GM12878 (cell line): Measurements from ENCODE around the gene IMPG2. TPM values are rescaled to one million over a fixed set of nuclear protein-coding genes. Genes with fewer than 3 reads are reported as not detected.

Experiments used
- ATAC-seq: fragments of 200-7000 bp; cut with Tn5 transposase; 3 replicates; pipeline ENCODE4 v1.9.1; 2020; ENCODE audit warnings: mild to moderate bottlenecking, moderate library complexity
- BruUV-seq: library from RNA; stranded (reverse); fragments of 400-500 nt; replicated peaks from 2 replicates; lab custom pipeline; 2021; lab: Mats Ljungman, UMichigan
- CTCF ChIA-PET: fragments of 300-600 bp; sonication (Branson Sonifier 250); formaldehyde crosslinking; extraction: SDS; loops from one replicate; lab custom pipeline; 2021; ENCODE audit warnings: inconsistent platforms; lab: Yijun Ruan, JAX
- POLR2A ChIA-PET: fragments of 350-600 bp; formaldehyde crosslinking; extraction: SDS; loops from one replicate; lab custom pipeline; 2021; ENCODE audit warnings: inconsistent platforms; lab: Charles Lee
- RAD21 ChIA-PET: fragments of 300-600 bp; sonication (Branson Sonifier 250); formaldehyde crosslinking; loops from one replicate; lab custom pipeline; 2023; ENCODE audit warnings: antibody characterized with exemption; ENCODE audit not compliant: unreplicated experiment; lab: Charles Lee
- SMC1A ChIA-PET: fragments of 300-600 bp; sonication (Branson Sonifier 250); formaldehyde crosslinking; loops from one replicate; lab custom pipeline; 2023; ENCODE audit not compliant: unreplicated experiment, uncharacterized antibody; lab: Charles Lee
- DNase-seq: peaks from one replicate; pipeline ENCODE4 v3.0.0-alpha.2; 2011; ENCODE audit warnings: low read depth, low spot score
- FAIRE-seq: peaks from 3 replicates; lab custom pipeline; 2011; peaks lifted over from hg19 to GRCh38; lab: Jason Lieb, UNC
- H2AFZ ChIP-seq: 2 replicates; pipeline ENCODE4 v1.6.0; 2011; ENCODE audit warnings: low read depth, low read length, control low read depth; ENCODE audit not compliant: control insufficient read depth
- H3K27ac ChIP-seq: 2 replicates; pipeline ENCODE4 v1.5.1; 2011; ENCODE audit warnings: control low read depth; ENCODE audit not compliant: control insufficient read depth, insufficient read depth
- H3K27me3 ChIP-seq, 2 experiments: replicated peaks in 1 of 2; 2 replicates each; pipeline versions ENCODE4 v1.6.0 to v1.6.1; 2011; ENCODE audit warnings: low read length in 1 of 2; ENCODE audit not compliant: control insufficient read depth in 2 of 2, insufficient read depth in 2 of 2
- H3K36me3 ChIP-seq, 2 experiments: 2 replicates each; pipeline ENCODE4 v1.5.1; 2011; ENCODE audit warnings: low read length in 1 of 2; ENCODE audit not compliant: control insufficient read depth in 2 of 2, insufficient read depth in 2 of 2
- H3K4me1 ChIP-seq: 2 replicates; pipeline ENCODE4 v1.6.1; 2011; ENCODE audit warnings: mild to moderate bottlenecking, low read length, moderate library complexity, mixed read lengths; ENCODE audit not compliant: control insufficient read depth, insufficient read depth
- H3K4me2 ChIP-seq: 2 replicates; pipeline ENCODE4 v1.6.0; 2011; ENCODE audit warnings: control low read depth; ENCODE audit not compliant: control insufficient read depth, insufficient read depth
- H3K4me3 ChIP-seq: fragments of 200-600 bp; sonication (generic); 2 replicates; pipeline ENCODE4 v1.5.1; 2016
- H3K79me2 ChIP-seq: 2 replicates; pipeline ENCODE4 v1.6.0; 2011; ENCODE audit warnings: low read length; ENCODE audit not compliant: control insufficient read depth, insufficient read depth
- H3K9ac ChIP-seq: 2 replicates; pipeline ENCODE4 v1.8.0; 2011; ENCODE audit warnings: low read length, control low read depth, mixed read lengths; ENCODE audit not compliant: control insufficient read depth, insufficient read depth
- H3K9me3 ChIP-seq: replicated peaks from 3 replicates; pipeline ENCODE4 v1.5.1; 2011; ENCODE audit warnings: mild to moderate bottlenecking, low read length; ENCODE audit not compliant: control insufficient read depth, insufficient read depth
- H4K20me1 ChIP-seq: 2 replicates; pipeline ENCODE4 v1.6.0; 2011; ENCODE audit not compliant: control insufficient read depth, insufficient read depth
- ASH2L ChIP-seq: fragments of 300-600, 200-600 bp; sonication (generic); IDR thresholded peaks from 2 replicates; pipeline ENCODE4 v1.6.1; 2017; ENCODE audit warnings: low read depth, mild to moderate bottlenecking, borderline replicate concordance
- CREM ChIP-seq: IDR thresholded peaks from 2 replicates; pipeline ENCODE4 v1.6.1; 2014; ENCODE audit warnings: antibody characterized with exemption, low read depth
- HDAC6 ChIP-seq: fragments of 200-600 bp; sonication (generic); IDR thresholded peaks from one replicate; pipeline ENCODE4 v1.8.0; 2017; ENCODE audit warnings: antibody characterized with exemption; ENCODE audit not compliant: unreplicated experiment
- KAT2A ChIP-seq: conservative IDR thresholded peaks from 2 replicates; pipeline ENCODE4 v1.6.1; 2011; ENCODE audit warnings: low read depth, low read length; ENCODE audit not compliant: control insufficient read depth
- NKRF ChIP-seq: fragments of 450-650 bp; conservative IDR thresholded peaks from 2 replicates; pipeline ENCODE4 v1.6.1; 2017; ENCODE audit warnings: mild to moderate bottlenecking, moderate library complexity
- PML ChIP-seq: IDR thresholded peaks from 2 replicates; pipeline ENCODE4 v1.6.1; 2012; ENCODE audit warnings: low read length, inconsistent platforms
- POLR2AphosphoS2 ChIP-seq: IDR thresholded peaks from 2 replicates; pipeline ENCODE4 v1.6.1; 2011; ENCODE audit warnings: low read depth, mild to moderate bottlenecking, low read length, improper control_type of control experiment, moderate library complexity
- PRDM15 ChIP-seq: fragments of 450-650 bp; formaldehyde crosslinking; IDR thresholded peaks from 2 replicates; pipeline ENCODE4 v1.4.0; 2020; ENCODE audit warnings: mild to moderate bottlenecking, moderate library complexity
- RELA ChIP-seq: fragments of 450-650 bp; IDR thresholded peaks from 2 replicates; pipeline ENCODE4 v1.8.0; 2014; ENCODE audit warnings: borderline replicate concordance; ENCODE audit not compliant: partially characterized antibody
- RFX5 ChIP-seq: IDR thresholded peaks from 2 replicates; pipeline ENCODE4 v1.6.1; 2011; ENCODE audit warnings: low read depth, low read length, improper control_type of control experiment
- SUZ12 ChIP-seq: fragments of 200-600 bp; sonication (generic); IDR thresholded peaks from one replicate; pipeline ENCODE4 v1.6.1; 2018; ENCODE audit warnings: antibody characterized with exemption, mild to moderate bottlenecking; ENCODE audit not compliant: unreplicated experiment
- ZNF687 ChIP-seq: fragments of 450-650 bp; IDR thresholded peaks from 2 replicates; pipeline ENCODE4 v1.6.1; 2017; ENCODE audit warnings: mild to moderate bottlenecking, moderate library complexity
- WGBS: methylation state at CpG from one replicate; pipeline ENCODE4 v1.1.6; 2016; ENCODE audit warnings: low lambda C conversion rate; ENCODE audit not compliant: insufficient replicate concordance, insufficient coverage; ENCODE audit errors: missing lambda C conversion rate; 5-methylcytosine and 5-hydroxymethylcytosine counted together
- in situ Hi-C: fragments of 300-500 bp; cut with MboI; formaldehyde crosslinking; loops from 9 replicates; pipeline ENCODE4 v1.14.3; 2018; ENCODE audit warnings: mixed read lengths
- intact Hi-C: fragments of 100-400 bp; cut with micrococcal nuclease; formaldehyde crosslinking; loops from one replicate; pipeline ENCODE4 v1.14.2; 2022; ENCODE audit not compliant: unreplicated experiment
- polyA plus RNA-seq, 11 experiments: library from polyadenylated mRNA; depleted of rRNA in 4 of 11; unstranded in 6 of 11; stranded (reverse) in 5 of 11; fragments of >200 nt; fragmentation: Nextera tagmentation in 4 of 11; fragmentation: Illumina TruSeq in 1 of 11; extraction: Ambion mirVana in 4 of 11; extraction: Trizol in 1 of 11; gene quantifications; 1 replicate in 1 of 11; 2 replicates in 10 of 11; pipeline versions ENCODE4 v1.2.1 to v1.2.3, GENCODE V29; 2011 to 2016; ENCODE audit warnings: inconsistent platforms in 2 of 11, missing spikeins in 2 of 11, low read depth in 1 of 11
- total RNA-seq, 4 experiments: library from RNA; depleted of rRNA in 3 of 4; stranded (reverse); fragments of >200 nt in 3 of 4; fragmentation: Illumina TruSeq in 1 of 4; extraction: Trizol in 1 of 4; gene quantifications; 2 replicates each; pipeline versions ENCODE4 v1.2.1 to v1.2.3, GENCODE V29; 2013 to 2021

Gene IMPG2
- total and polyA plus RNA-seq, 10 of the 15 experiments (the other 5 are each of a cell fraction or from before 2014, with no cell fraction given) = under 0.01 to 0.17 (median 0.10) TPM; not detected in 3

- TF ChIP-seq NKRF (no peak), RFX5 (no peak), POLR2AphosphoS2 (no peak), ZNF687 (no peak), PML (no peak), KAT2A (no peak), PRDM15 (no peak), SUZ12 (no peak), HDAC6 (no peak), CREM (no peak), ASH2L (no peak), RELA (no peak)
- TF ChIP-seq, all 136 proteins: peak for 0
- Histone ChIP-seq H4K20me1 (no peaks in the 10 kb centered on the region), H3K9ac (no peak overlapping the region), H3K4me1 (no peaks in the 10 kb centered on the region), H3K27me3 (no peaks in the 10 kb centered on the region), H3K79me2 (no peaks in the 10 kb centered on the region), H3K4me3 (no peak overlapping the region), H3K36me3 (no peaks in the 10 kb centered on the region), H3K4me2 (no peak overlapping the region), H3K9me3 (no peaks in the 10 kb centered on the region), H3K27ac (no peak overlapping the region), H2AFZ (no peak overlapping the region)
- SMC1A ChIA-PET = interaction anchor here (0.6 to 1.8 kb wide), 4 partner anchors 10 to 30 kb away, joined by 3 to 5 read pairs (median 3); no protein-coding TSS in a partner anchor
- in situ Hi-C loops (no loop called here), intact Hi-C loops (no loop called here)
- 27% methylated on average over 3 of the region's 3 CpGs for WGBS
- POLR2A ChIA-PET = no interaction called here
- RAD21 ChIA-PET = no interaction called here
- ATAC-seq = no peak
- BruUV-seq = no TSS peak
- no peak for FAIRE-seq
- CTCF ChIA-PET = no interaction called here
- DNase-seq = no peak
Observed at GRCh38 chr3:101200461-101200860, 119.9 kb downstream of the IMPG2 start.
